ENCODE results near the gene BMP8A. TPM values are rescaled to one million over a fixed set of nuclear protein-coding genes. Genes with fewer than 3 reads are reported as not detected.
A peak's percentile ranks its signal among the peaks of the same experiment; 100 is the strongest.

BMP8A gene
- polyA plus RNA-seq, 3 donors, result not detected

- Histone ChIP-seq H3K4me2 (replicated peaks; ENCODE audit: extremely low read depth, low read length, poor library complexity, severe bottlenecking) (no peak overlapping the region), H3K9me3 (replicated peaks in 1 of 2; ENCODE audit: control insufficient read depth in 1 of 2, insufficient read depth in 1 of 2, low read length in 2 of 2) (no peaks in the 10 kb centered on the region), H3K27me3 (ENCODE audit: control insufficient read depth in 2 of 2, insufficient read depth in 2 of 2, low read length in 2 of 2) (no peaks in the 10 kb centered on the region), H3K79me2 (ENCODE audit: insufficient read depth, low read length) (no peaks in the 10 kb centered on the region), H3K36me3 (replicated peaks in 1 of 2; ENCODE audit: control insufficient read depth in 1 of 2, insufficient read depth in 2 of 2, low read length in 2 of 2) (peaks cover 15 to 35% of the 10 kb centered on the region in 2 donors), H4K20me1 (ENCODE audit: insufficient read depth, low read length) (no peaks in the 10 kb centered on the region), H3K9ac (ENCODE audit: insufficient read depth, low read length, poor library complexity, severe bottlenecking) (no peak overlapping the region), H3K27ac (ENCODE audit: low read depth in 1 of 2, low read length in 2 of 2) (peak overlapping the region; percentile 2 to 7), H3K4me1 (ENCODE audit: control insufficient read depth in 1 of 2, insufficient read depth in 2 of 2, low read length in 2 of 2) (peaks cover 29 to 33% of the 10 kb centered on the region in 2 donors), H3K4me3 (replicated peaks in 1 of 3; ENCODE audit: low read depth in 2 of 3, low read length in 3 of 3) (no peak overlapping the region), H2AFZ (ENCODE audit: insufficient read depth, low read depth, low read length, poor library complexity, severe bottlenecking) (no peak overlapping the region)
- intact Hi-C loops (cut with micrococcal nuclease), result loop anchor here in 1 of 2 donors (5.0 kb wide), 1 partner anchor 33 kb away; the partner anchor contains the start of gene PABPC4
- WGBS (ENCODE audit: insufficient coverage), result 67% methylated on average over 3 of the region's 4 CpGs
- no peak for TF ChIP-seq CTCF (IDR thresholded peaks at IDR 0.05)
- H3K27me3 Mint-ChIP-seq (ENCODE audit: low read depth in 3 of 3), result peaks cover 0 to 4% (median 0%) of the 10 kb centered on the region in 3 donors
- H3K4me1 Mint-ChIP-seq, result peaks cover 35% of the 10 kb centered on the region
- peaks cover 0 to 11% (median 4%) of the 10 kb centered on the region in 7 donors for H3K9me3 Mint-ChIP-seq
- peak overlapping the region; percentile 74 to 90 (median 80) for H3K27ac Mint-ChIP-seq
- no peak overlapping the region for H3K4me3 Mint-ChIP-seq
- H3K36me3 Mint-ChIP-seq, result peaks cover 32 to 44% of the 10 kb centered on the region in 2 donors
- peak; percentile 24 to 49 (median 31) for DNase-seq
Observed at GRCh38 chr1:39544327-39544726, 52.9 kb downstream of the BMP8A start.

GRCh38 chr1:39545531-39545930 is 54.1 kb downstream of the BMP8A start:
- Mint-ChIP-seq H3K27ac (peak overlapping the region in 1 of 7 donors; percentile 11), H3K4me1 (peaks cover 24% of the 10 kb centered on the region), H3K9me3 (peaks cover 0 to 11% (median 4%) of the 10 kb centered on the region in 7 donors), H3K4me3 (no peak overlapping the region), H3K36me3 (peaks cover 31 to 47% of the 10 kb centered on the region in 2 donors), H3K27me3 (ENCODE audit: low read depth in 3 of 3) (peaks cover 0 to 4% (median under 1%) of the 10 kb centered on the region in 3 donors)
- no peak for DNase-seq
- H3K9me3 ChIP-seq (replicated peaks in 1 of 2; ENCODE audit: control insufficient read depth in 1 of 2, insufficient read depth in 1 of 2, low read length in 2 of 2), result no peaks in the 10 kb centered on the region
- H3K27ac ChIP-seq (ENCODE audit: low read depth in 1 of 2, low read length in 2 of 2), result no peak overlapping the region
- peaks cover 15 to 35% of the 10 kb centered on the region in 2 donors for H3K36me3 ChIP-seq (replicated peaks in 1 of 2; ENCODE audit: control insufficient read depth in 1 of 2, insufficient read depth in 2 of 2, low read length in 2 of 2)
- no peak overlapping the region for H3K4me3 ChIP-seq (replicated peaks in 1 of 3; ENCODE audit: low read depth in 2 of 3, low read length in 3 of 3)
- H4K20me1 ChIP-seq (ENCODE audit: insufficient read depth, low read length), result no peaks in the 10 kb centered on the region
- WGBS (ENCODE audit: insufficient coverage), result 97% methylated on average over 8 of the region's 9 CpGs
- intact Hi-C loops (cut with micrococcal nuclease), result no loop called here
- no peak for TF ChIP-seq CTCF (IDR thresholded peaks at IDR 0.05)
- H3K4me1 ChIP-seq (ENCODE audit: control insufficient read depth in 1 of 2, insufficient read depth in 2 of 2, low read length in 2 of 2), result peaks cover 17 to 21% of the 10 kb centered on the region in 2 donors
- no peaks in the 10 kb centered on the region for H3K79me2 ChIP-seq (ENCODE audit: insufficient read depth, low read length)
- no peak overlapping the region for H2AFZ ChIP-seq (ENCODE audit: insufficient read depth, low read depth, low read length, poor library complexity, severe bottlenecking)
- H3K9ac ChIP-seq (ENCODE audit: insufficient read depth, low read length, poor library complexity, severe bottlenecking), result no peak overlapping the region
- no peaks in the 10 kb centered on the region for H3K27me3 ChIP-seq (ENCODE audit: control insufficient read depth in 2 of 2, insufficient read depth in 2 of 2, low read length in 2 of 2)
- no peak overlapping the region for H3K4me2 ChIP-seq (replicated peaks; ENCODE audit: extremely low read depth, low read length, poor library complexity, severe bottlenecking)

Data from CD14-positive monocyte (primary cell).